Astrocyte of the spinal cord (primary cell): ENCODE measurements around the gene C10orf143.

Source experiments
- DNase-seq: peaks from one replicate; pipeline ENCODE4 v3.0.0; 2011; ENCODE audit warnings: low read depth, low spot score
- H3K4me3 ChIP-seq: 2 replicates; pipeline ENCODE4 v1.5.1; 2011; ENCODE audit warnings: low read depth, mild to moderate bottlenecking, low read length, moderate library complexity
- in situ Hi-C: cut with HindIII; loops from 2 replicates; pipeline ENCODE4 v1.10.0; 2017; ENCODE audit warnings: low sequenced_read_pairs
- TF ChIP-seq, protein P1 (sequence below): IDR thresholded peaks from 2 replicates; pipeline ENCODE4 v1.5.1; 2012; ENCODE audit warnings: low read depth, mild to moderate bottlenecking, low read length, inconsistent platforms

Gene C10orf143

GRCh38 chr10:130017631-130018022 is 93.0 kb downstream of the C10orf143 start:
- no peak for DNase-seq
- TF ChIP-seq, protein P1, sequence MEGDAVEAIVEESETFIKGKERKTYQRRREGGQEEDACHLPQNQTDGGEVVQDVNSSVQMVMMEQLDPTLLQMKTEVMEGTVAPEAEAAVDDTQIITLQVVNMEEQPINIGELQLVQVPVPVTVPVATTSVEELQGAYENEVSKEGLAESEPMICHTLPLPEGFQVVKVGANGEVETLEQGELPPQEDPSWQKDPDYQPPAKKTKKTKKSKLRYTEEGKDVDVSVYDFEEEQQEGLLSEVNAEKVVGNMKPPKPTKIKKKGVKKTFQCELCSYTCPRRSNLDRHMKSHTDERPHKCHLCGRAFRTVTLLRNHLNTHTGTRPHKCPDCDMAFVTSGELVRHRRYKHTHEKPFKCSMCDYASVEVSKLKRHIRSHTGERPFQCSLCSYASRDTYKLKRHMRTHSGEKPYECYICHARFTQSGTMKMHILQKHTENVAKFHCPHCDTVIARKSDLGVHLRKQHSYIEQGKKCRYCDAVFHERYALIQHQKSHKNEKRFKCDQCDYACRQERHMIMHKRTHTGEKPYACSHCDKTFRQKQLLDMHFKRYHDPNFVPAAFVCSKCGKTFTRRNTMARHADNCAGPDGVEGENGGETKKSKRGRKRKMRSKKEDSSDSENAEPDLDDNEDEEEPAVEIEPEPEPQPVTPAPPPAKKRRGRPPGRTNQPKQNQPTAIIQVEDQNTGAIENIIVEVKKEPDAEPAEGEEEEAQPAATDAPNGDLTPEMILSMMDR, result no peak
- no peak overlapping the region for H3K4me3 ChIP-seq
- in situ Hi-C loops, result no loop called here

DNA sequence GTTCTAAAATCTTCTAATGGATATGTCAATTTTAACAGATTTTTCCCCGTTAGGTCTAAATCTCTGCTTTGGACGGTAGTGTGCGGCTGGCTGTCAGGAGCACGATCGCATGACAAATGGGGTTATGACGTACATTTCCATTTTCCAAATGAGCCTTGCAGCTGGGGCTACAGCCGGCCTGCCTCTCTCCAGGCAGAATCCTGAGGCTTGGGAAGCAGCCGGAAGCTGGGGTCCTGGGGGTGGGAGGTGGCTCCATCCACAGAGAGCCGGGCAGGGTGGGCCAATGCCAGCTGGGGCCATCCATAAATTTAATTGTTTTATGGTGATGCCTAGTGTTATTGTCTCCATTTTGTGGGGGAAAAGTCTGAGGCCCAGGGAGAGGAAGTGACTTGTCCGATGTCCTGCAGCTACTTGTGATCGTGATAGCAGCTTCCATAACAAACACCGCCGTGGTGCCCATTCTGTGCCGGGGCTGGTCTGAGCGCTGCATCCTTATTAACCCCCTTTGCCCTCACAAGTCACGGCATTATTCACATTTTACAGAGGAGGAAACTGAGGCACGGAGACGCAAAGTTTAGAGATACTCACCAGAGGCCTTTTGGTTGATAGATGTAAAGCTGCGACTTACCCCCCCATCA is 93.5 kb downstream of the C10orf143 start:
- DNase-seq, result no peak
- in situ Hi-C loops, result no loop called here
- TF ChIP-seq, protein P1, result no peak
- no peak overlapping the region for H3K4me3 ChIP-seq

GRCh38 chr10:130016095-130016494 is 94.5 kb downstream of the C10orf143 start:
- in situ Hi-C loops, result no loop called here
- TF ChIP-seq, protein P1, result no peak
- no peak overlapping the region for H3K4me3 ChIP-seq
- DNase-seq, result no peak

DNA sequence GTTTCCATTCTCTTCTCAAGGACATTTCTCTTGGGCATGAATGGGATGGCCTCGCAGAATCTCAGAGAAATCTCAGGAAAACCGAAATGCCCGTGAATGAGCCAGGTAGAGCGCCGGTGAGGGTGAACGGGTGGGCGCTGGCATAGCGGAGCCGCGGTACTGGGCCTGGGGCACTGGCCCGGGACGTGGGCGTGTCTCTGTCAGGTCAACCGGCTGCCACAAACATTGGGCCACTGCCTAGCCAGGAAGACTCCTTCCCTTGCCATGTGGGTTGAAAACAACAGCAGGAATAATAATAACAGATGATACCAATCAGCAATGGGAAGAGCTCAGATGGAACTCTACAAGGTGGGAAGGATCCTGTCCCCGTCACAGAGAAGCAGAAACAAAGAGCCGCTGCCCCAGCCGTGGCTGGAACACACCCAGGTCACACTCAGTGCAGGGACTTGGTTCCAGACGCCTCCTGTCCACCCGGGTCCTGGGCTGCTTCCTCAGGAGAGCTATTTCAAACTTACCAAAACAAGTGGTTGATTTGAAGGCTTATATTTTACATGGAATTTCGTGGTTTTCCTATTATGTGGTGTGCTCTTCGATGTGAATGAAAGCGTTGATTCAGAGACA is 95.4 kb downstream of the C10orf143 start:
- H3K4me3 ChIP-seq, result no peak overlapping the region
- DNase-seq, result no peak
- in situ Hi-C loops, result no loop called here
- TF ChIP-seq, protein P1, result no peak

DNA sequence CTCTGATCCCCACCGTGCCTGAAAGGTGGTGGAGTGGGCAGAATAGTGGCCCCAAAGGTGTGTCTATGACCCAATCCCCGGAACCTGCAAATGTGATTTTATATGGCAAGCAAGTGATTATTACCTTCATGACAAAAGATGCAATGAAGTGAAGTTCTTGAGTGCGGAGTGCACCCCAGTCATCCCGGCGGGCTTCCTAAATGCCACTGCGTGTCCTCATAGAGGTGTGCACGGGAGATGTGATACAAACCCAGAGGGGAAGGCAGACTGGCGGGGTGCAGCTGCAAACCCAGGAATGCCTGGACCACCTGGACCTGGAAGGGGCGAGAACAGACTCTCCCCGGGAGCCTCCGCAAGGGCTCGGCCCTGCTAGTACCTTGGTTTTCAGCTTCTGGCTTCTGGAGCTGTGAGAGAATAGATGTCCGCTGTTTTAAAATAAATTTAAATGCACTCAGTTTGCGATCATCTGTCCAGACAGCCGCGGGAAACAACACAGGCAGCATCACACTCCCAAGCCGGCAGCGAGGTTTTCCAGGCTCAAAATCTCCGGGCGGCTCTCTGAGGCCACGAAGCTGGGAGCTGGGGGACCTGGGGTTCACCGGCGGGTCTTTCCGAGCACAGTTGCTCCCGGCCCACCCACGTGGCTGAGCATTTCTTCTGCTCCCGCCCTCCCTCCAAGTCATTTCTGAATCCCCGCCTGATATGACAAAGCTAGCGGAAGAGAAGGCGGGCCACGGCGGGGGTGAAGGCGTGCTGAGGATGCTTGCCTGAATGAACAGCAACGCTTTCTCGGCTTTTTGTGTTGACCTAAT is 96.2 kb downstream of the C10orf143 start:
- no peak for DNase-seq
- H3K4me3 ChIP-seq, result no peak overlapping the region
- TF ChIP-seq, protein P1, result no peak
- in situ Hi-C loops, result no loop called here
